ENCODE data around the gene SPATS1.
"Not testable (repeated sequence)": the region's sequence is repeated elsewhere in the genome, so short reads cannot be mapped to it uniquely, and the experiment has no call there.

SPATS1 gene

GRCh38 chr6:44350650-44350994 is 8.2 kb downstream of the SPATS1 start:
- H3K9ac ChIP-seq (ENCODE audit: low read depth, low read length, poor library complexity); H2BK15ac ChIP-seq (ENCODE audit: low read length); H3K36me3 ChIP-seq (replicated peaks in 1 of 2; ENCODE audit: control insufficient read depth in 2 of 2, insufficient read depth in 2 of 2, low read length in 2 of 2); H3K18ac ChIP-seq (ENCODE audit: low read length); H3K4ac ChIP-seq (ENCODE audit: low read length); H3K4me1 ChIP-seq (ENCODE audit: control insufficient read depth in 2 of 2, insufficient read depth in 1 of 2, low read depth in 1 of 2, low read length in 2 of 2); H2BK5ac ChIP-seq (ENCODE audit: low read length); H3K9me3 ChIP-seq (replicated peaks in 1 of 2; ENCODE audit: control insufficient read depth in 2 of 2, insufficient read depth in 1 of 2, low read depth in 1 of 2, low read length in 2 of 2); H4K91ac ChIP-seq (ENCODE audit: low read depth, low read length, poor library complexity); H3K4me3 ChIP-seq (ENCODE audit: low read length in 2 of 2); H3K23ac ChIP-seq (ENCODE audit: low read depth, low read length, poor library complexity); H3K79me1 ChIP-seq (ENCODE audit: low read depth, low read length); H2AK5ac ChIP-seq (ENCODE audit: low read depth, low read length); H3K14ac ChIP-seq (ENCODE audit: low read length); H2BK120ac ChIP-seq (ENCODE audit: low read depth, low read length); H2AFZ ChIP-seq (ENCODE audit: low read length); H3K27me3 ChIP-seq (ENCODE audit: control insufficient read depth in 3 of 3, insufficient read depth in 3 of 3, low read depth in 1 of 3, low read length in 3 of 3); H3K4me2 ChIP-seq (ENCODE audit: insufficient read depth, low read length, poor library complexity, severe bottlenecking); DNase-seq (ENCODE audit: low spot score); H2BK12ac ChIP-seq (ENCODE audit: low read length); H4K8ac ChIP-seq (ENCODE audit: low read depth, low read length); H3K27ac ChIP-seq (replicated peaks; ENCODE audit: low read length): not testable (repeated sequence)
- WGBS, 2 donors (ENCODE audit: extremely low coverage in 2 of 2, insufficient read length in 2 of 2, insufficient replicate concordance in 1 of 2), result no CpG with 5 or more reads among the region's 4 CpGs

DNA sequence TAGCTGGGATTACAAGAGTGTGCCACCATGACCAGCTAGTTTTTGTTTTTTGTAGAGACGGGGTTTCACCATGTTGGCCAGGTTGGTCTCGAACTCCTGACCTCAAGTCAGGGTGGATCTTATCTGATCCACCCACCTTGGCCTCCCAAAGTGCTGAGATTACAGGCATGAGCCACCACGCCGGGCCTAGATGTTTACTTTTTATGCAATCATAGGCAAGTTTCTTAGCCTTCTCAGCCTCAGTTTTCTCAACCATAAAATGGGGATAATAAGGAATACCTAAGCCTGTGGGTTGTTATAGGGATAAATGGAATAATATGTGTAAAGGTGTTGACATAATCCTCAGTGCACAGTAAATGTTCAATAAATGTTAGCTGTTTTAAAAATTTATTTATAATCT is 9.8 kb downstream of the SPATS1 start:
- H2AFZ ChIP-seq (ENCODE audit: low read length), result no peak overlapping the region
- no peak overlapping the region for H2BK120ac ChIP-seq (ENCODE audit: low read depth, low read length)
- H3K4ac ChIP-seq (ENCODE audit: low read length), result no peak overlapping the region
- no peak overlapping the region for H2BK5ac ChIP-seq (ENCODE audit: low read length)
- no peak overlapping the region for H4K8ac ChIP-seq (ENCODE audit: low read depth, low read length)
- H3K23ac ChIP-seq (ENCODE audit: low read depth, low read length, poor library complexity), result no peak overlapping the region
- H3K4me2 ChIP-seq (ENCODE audit: insufficient read depth, low read length, poor library complexity, severe bottlenecking), result no peak overlapping the region
- no CpG with 5 or more reads among the region's 4 CpGs for WGBS, 2 donors (ENCODE audit: extremely low coverage in 2 of 2, insufficient read length in 2 of 2, insufficient replicate concordance in 1 of 2)
- H2BK12ac ChIP-seq (ENCODE audit: low read length), result no peak overlapping the region
- no peak overlapping the region for H2BK15ac ChIP-seq (ENCODE audit: low read length)
- no peak overlapping the region for H3K18ac ChIP-seq (ENCODE audit: low read length)
- no peak overlapping the region for H2AK5ac ChIP-seq (ENCODE audit: low read depth, low read length)
- no peak for DNase-seq (ENCODE audit: low spot score)
- H3K36me3 ChIP-seq (replicated peaks in 1 of 2; ENCODE audit: control insufficient read depth in 2 of 2, insufficient read depth in 2 of 2, low read length in 2 of 2), result no peaks in the 10 kb centered on the region
- H3K9ac ChIP-seq (ENCODE audit: low read depth, low read length, poor library complexity), result no peak overlapping the region
- no peak overlapping the region for H3K14ac ChIP-seq (ENCODE audit: low read length)
- no peaks in the 10 kb centered on the region for H3K9me3 ChIP-seq (replicated peaks in 1 of 2; ENCODE audit: control insufficient read depth in 2 of 2, insufficient read depth in 1 of 2, low read depth in 1 of 2, low read length in 2 of 2)
- H3K4me1 ChIP-seq (ENCODE audit: control insufficient read depth in 2 of 2, insufficient read depth in 1 of 2, low read depth in 1 of 2, low read length in 2 of 2), result no peaks in the 10 kb centered on the region
- H4K91ac ChIP-seq (ENCODE audit: low read depth, low read length, poor library complexity), result no peak overlapping the region
- peaks cover 0 to 7% (median 0%) of the 10 kb centered on the region in 3 experiments for H3K27me3 ChIP-seq (ENCODE audit: control insufficient read depth in 3 of 3, insufficient read depth in 3 of 3, low read depth in 1 of 3, low read length in 3 of 3)
- no peak overlapping the region for H3K4me3 ChIP-seq (ENCODE audit: low read length in 2 of 2)
- H3K79me1 ChIP-seq (ENCODE audit: low read depth, low read length), result no peaks in the 10 kb centered on the region
- no peak overlapping the region for H3K27ac ChIP-seq (replicated peaks; ENCODE audit: low read length)

GRCh38 chr6:44353336-44353735 is 10.9 kb downstream of the SPATS1 start:
- Histone ChIP-seq H3K18ac (ENCODE audit: low read length) (no peak overlapping the region), H2BK5ac (ENCODE audit: low read length) (no peak overlapping the region), H2BK12ac (ENCODE audit: low read length) (no peak overlapping the region), H3K79me1 (ENCODE audit: low read depth, low read length) (no peaks in the 10 kb centered on the region), H2BK120ac (ENCODE audit: low read depth, low read length) (no peak overlapping the region), H2BK15ac (ENCODE audit: low read length) (no peak overlapping the region), H3K23ac (ENCODE audit: low read depth, low read length, poor library complexity) (no peak overlapping the region), H3K9me3 (replicated peaks in 1 of 2; ENCODE audit: control insufficient read depth in 2 of 2, insufficient read depth in 1 of 2, low read depth in 1 of 2, low read length in 2 of 2) (no peaks in the 10 kb centered on the region), H4K8ac (ENCODE audit: low read depth, low read length) (no peak overlapping the region), H3K27me3 (ENCODE audit: control insufficient read depth in 3 of 3, insufficient read depth in 3 of 3, low read depth in 1 of 3, low read length in 3 of 3) (peaks cover 0 to 7% (median 0%) of the 10 kb centered on the region in 3 experiments), H2AK5ac (ENCODE audit: low read depth, low read length) (no peak overlapping the region), H3K4ac (ENCODE audit: low read length) (no peak overlapping the region), H3K4me3 (ENCODE audit: low read length in 2 of 2) (no peak overlapping the region), H3K9ac (ENCODE audit: low read depth, low read length, poor library complexity) (no peak overlapping the region), H3K14ac (ENCODE audit: low read length) (no peak overlapping the region), H3K4me1 (ENCODE audit: control insufficient read depth in 2 of 2, insufficient read depth in 1 of 2, low read depth in 1 of 2, low read length in 2 of 2) (no peaks in the 10 kb centered on the region), H3K4me2 (ENCODE audit: insufficient read depth, low read length, poor library complexity, severe bottlenecking) (no peak overlapping the region), H3K27ac (replicated peaks; ENCODE audit: low read length) (no peak overlapping the region), H4K91ac (ENCODE audit: low read depth, low read length, poor library complexity) (no peak overlapping the region), H3K36me3 (replicated peaks in 1 of 2; ENCODE audit: control insufficient read depth in 2 of 2, insufficient read depth in 2 of 2, low read length in 2 of 2) (no peaks in the 10 kb centered on the region), H2AFZ (ENCODE audit: low read length) (no peak overlapping the region)
- no peak for DNase-seq (ENCODE audit: low spot score)
- no CpG with 5 or more reads among the region's 2 CpGs for WGBS, 2 donors (ENCODE audit: extremely low coverage in 2 of 2, insufficient read length in 2 of 2, insufficient replicate concordance in 1 of 2)

DNA sequence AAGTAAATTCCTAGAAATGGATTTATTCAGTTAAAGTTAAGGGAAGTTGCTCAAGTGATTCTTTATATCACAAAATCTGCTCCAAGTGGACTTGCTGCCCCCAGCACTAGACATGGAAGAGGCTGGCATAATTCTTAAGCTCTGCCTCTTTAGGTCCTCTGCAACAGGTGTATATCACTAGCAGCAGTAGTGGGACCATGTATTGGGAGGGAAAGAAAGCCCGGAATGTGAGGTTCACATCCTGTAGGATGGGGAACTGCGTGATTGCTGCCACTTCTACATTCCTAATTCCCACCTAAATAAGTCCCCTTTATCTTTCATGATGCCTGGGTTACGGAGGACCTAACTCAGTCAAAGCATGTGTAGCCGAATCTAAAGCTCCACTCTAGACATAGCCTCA is 13.2 kb downstream of the SPATS1 start:
- no peaks in the 10 kb centered on the region for H3K79me1 ChIP-seq (ENCODE audit: low read depth, low read length)
- no CpG with 5 or more reads among the region's 4 CpGs for WGBS, 2 donors (ENCODE audit: extremely low coverage in 2 of 2, insufficient read length in 2 of 2, insufficient replicate concordance in 1 of 2)
- no peak for DNase-seq (ENCODE audit: low spot score)

More for the DNA sequence above, 13.2 kb downstream of the SPATS1 start:
- Histone ChIP-seq H4K91ac (ENCODE audit: low read depth, low read length, poor library complexity) (no peak overlapping the region), H2BK12ac (ENCODE audit: low read length) (no peak overlapping the region), H3K18ac (ENCODE audit: low read length) (no peak overlapping the region), H2AK5ac (ENCODE audit: low read depth, low read length) (no peak overlapping the region), H4K8ac (ENCODE audit: low read depth, low read length) (no peak overlapping the region), H3K9ac (ENCODE audit: low read depth, low read length, poor library complexity) (no peak overlapping the region), H2AFZ (ENCODE audit: low read length) (no peak overlapping the region), H3K27ac (replicated peaks; ENCODE audit: low read length) (no peak overlapping the region), H3K4me3 (ENCODE audit: low read length in 2 of 2) (no peak overlapping the region), H2BK5ac (ENCODE audit: low read length) (no peak overlapping the region), H3K4me1 (ENCODE audit: control insufficient read depth in 2 of 2, insufficient read depth in 1 of 2, low read depth in 1 of 2, low read length in 2 of 2) (no peaks in the 10 kb centered on the region), H3K9me3 (replicated peaks in 1 of 2; ENCODE audit: control insufficient read depth in 2 of 2, insufficient read depth in 1 of 2, low read depth in 1 of 2, low read length in 2 of 2) (no peaks in the 10 kb centered on the region), H3K23ac (ENCODE audit: low read depth, low read length, poor library complexity) (no peak overlapping the region), H2BK120ac (ENCODE audit: low read depth, low read length) (no peak overlapping the region), H2BK15ac (ENCODE audit: low read length) (no peak overlapping the region), H3K14ac (ENCODE audit: low read length) (no peak overlapping the region), H3K36me3 (replicated peaks in 1 of 2; ENCODE audit: control insufficient read depth in 2 of 2, insufficient read depth in 2 of 2, low read length in 2 of 2) (no peaks in the 10 kb centered on the region), H3K4ac (ENCODE audit: low read length) (no peak overlapping the region), H3K4me2 (ENCODE audit: insufficient read depth, low read length, poor library complexity, severe bottlenecking) (no peak overlapping the region), H3K27me3 (ENCODE audit: control insufficient read depth in 3 of 3, insufficient read depth in 3 of 3, low read depth in 1 of 3, low read length in 3 of 3) (peaks cover 0 to 7% (median 0%) of the 10 kb centered on the region in 3 experiments)
